GM21367 (cell line): ENCODE measurements around the gene TMEM138.

ENCODE experiments used
- ATAC-seq: cut with Tn5 transposase; IDR thresholded peaks from one replicate; pipeline ENCODE4 v1.9.1; 2021; ENCODE audit not compliant: unreplicated experiment

Gene TMEM138

DNA sequence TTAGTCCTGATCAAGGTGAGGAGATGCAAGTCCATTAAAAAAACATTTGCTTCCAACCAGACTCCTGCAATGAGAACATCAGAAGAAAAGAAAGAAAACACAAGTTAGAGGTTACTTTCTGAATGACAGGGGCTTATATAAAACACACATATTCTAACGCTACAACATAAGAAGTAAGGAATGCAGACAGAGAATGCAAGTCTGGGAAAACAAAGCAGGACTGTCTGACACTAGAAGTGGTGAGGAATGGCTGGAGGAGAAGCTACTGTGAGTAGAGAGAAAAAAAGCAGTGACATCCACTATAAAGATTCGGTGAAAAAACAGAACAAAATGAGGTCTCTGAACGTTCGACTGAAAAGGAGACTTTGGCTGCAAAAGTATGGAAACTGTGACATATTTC, 42.5 kb downstream of the TMEM138 start:
- ATAC-seq, result no peak

GRCh38 chr11:61406067-61406466, 43.9 kb downstream of the TMEM138 start:
- no peak for ATAC-seq

DNA sequence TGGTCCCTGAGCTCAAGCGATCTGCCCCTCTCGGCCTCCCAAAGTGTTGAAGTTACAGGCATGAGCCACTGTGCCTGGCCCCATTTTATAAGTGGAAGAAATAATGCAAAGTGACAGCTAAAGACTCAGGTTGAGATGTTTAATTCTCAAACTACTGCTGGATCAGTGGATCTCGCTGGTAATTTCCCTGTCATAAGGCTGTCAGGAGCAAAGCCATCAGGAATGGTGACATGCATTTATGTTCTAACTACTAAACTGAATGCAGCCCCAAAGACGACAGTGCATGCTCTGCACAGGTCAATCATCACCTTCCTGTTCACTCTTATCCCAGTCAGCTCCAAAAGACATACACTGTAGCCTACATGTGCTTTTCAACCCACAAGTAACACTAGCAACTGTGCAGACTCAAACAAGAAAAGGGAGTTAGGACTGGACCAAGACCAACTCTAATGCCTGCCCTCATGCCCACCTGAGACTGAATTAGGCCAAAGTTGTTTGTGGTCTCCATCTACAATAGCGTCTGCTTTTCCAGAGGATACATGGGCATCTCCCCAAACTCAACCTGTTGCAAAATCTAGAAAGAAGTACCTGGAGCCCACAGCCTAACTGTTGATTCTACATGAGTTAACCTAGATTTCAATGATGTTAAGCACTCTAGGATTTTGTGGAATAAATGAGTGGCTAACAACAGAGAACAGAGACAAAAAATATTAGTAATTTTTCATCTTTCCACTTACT, 45.0 kb downstream of the TMEM138 start:
- ATAC-seq, result no peak

GRCh38 chr11:61411589-61411988, 49.4 kb downstream of the TMEM138 start:
- ATAC-seq, result no peak

GRCh38 chr11:61413496-61413895, 51.3 kb downstream of the TMEM138 start:
- ATAC-seq, result no peak

- ATAC-seq, result no peak
Measured at GRCh38 chr11:61414547-61414946, 52.4 kb downstream of the TMEM138 start.

DNA sequence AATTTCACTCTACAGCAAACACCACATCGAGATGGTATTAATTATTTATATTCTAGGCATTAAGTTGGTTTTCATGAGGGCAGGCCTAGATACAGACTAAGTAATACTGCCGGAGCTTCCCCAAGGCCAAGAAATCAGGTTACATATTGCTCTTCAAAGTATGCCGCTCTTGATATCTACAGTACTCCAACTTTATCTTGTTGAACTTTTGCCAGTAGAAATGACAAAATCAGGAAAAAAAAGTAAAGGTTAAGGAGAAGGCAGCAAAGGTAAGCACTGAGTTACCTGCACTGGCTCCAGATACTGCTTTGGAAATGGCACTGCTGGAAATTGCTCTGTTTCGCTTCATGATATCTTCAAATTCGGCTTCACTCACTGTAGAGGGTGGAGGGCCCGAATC, 53.2 kb downstream of the TMEM138 start:
- no peak for ATAC-seq

DNA sequence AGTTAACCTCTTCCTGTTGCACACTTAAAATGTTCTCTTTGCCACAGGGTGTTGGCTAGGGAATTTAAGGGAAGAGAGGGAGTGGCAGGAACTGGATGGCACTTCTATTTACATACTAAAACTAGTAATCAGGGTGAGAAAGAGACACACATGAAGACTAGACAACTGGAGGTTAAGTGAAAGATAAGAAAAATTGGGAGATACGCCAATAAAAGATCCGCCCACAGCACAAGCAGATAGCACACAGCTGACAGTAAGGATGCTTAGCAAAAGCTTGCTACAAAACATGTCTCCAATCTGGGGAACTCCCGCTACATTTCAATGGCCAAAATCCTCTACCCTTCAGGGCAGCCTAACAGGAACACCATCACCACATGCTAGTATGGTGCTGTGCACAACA, 54.8 kb downstream of the TMEM138 start:
- ATAC-seq, result no peak

GRCh38 chr11:61417670-61418069, 55.5 kb downstream of the TMEM138 start:
- ATAC-seq, result no peak

DNA sequence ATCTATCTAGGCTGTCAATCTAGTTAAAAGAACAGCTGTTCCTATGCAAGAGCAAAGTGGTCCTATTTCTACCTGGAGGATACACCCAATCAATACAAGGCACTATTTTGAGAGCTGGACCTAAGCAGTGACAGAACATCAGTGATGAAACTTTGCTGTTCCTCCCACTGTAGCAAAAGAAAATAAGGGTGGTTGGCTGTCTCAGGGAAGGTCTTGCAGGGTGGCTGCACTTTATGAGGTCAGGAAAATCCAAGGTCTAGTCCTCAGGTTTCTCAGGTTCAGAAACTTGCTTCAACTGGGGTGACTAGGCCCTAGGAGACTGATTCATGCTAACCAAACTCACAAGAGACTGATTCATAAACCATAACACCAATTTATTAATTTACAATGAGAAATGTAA, 56.0 kb downstream of the TMEM138 start:
- no peak for ATAC-seq
